Right atrium auricular region (tissue), 2 donors: ENCODE data around the gene SP9. TPM values are rescaled to one million over a fixed set of nuclear protein-coding genes. Genes with fewer than 3 reads are reported as not detected.

Experiments used
- DNase-seq: peaks from one replicate; pipeline ENCODE4 v3.0.0-alpha.2; 2019; ENCODE audit warnings: low spot score
- H3K27ac ChIP-seq, 2 donors: fragments of 200-600 bp; sonication (generic); 1 replicate in 1 of 2; 2 replicates in 1 of 2; pipeline ENCODE4 v1.5.1; 2016 to 2019
- H3K27me3 ChIP-seq, 2 donors: fragments of 200-600 bp; sonication (generic); one replicate each; pipeline versions ENCODE4 v1.5.1 to v1.6.0; 2017 to 2019
- H3K36me3 ChIP-seq: fragments of 200-600 bp; sonication (generic); one replicate; pipeline ENCODE4 v1.5.1; 2016
- H3K4me1 ChIP-seq, 2 donors: fragments of 200-600 bp; sonication (generic); one replicate each; pipeline versions ENCODE4 v1.5.1 to v1.6.0; 2017 to 2019
- H3K4me3 ChIP-seq, 2 donors: fragments of 200-600 bp; sonication (generic); 1 replicate in 1 of 2; 2 replicates in 1 of 2; pipeline ENCODE4 v1.5.1; 2017 to 2019; ENCODE audit warnings: mild to moderate bottlenecking in 1 of 2, moderate library complexity in 1 of 2
- H3K9me3 ChIP-seq, 2 donors: fragments of 200-600 bp; sonication (generic); one replicate each; pipeline ENCODE4 v1.5.1; 2019
- total RNA-seq, 2 donors: library from RNA; depleted of rRNA; stranded (reverse); fragments of >200 nt; gene quantifications; one replicate each; pipeline ENCODE4 v1.1.0, GENCODE V29; 2016
- TF ChIP-seq, protein P1 (sequence below), 2 donors: fragments of 200-600 bp; sonication (generic); IDR thresholded peaks; one replicate each; pipeline ENCODE4 v1.5.1; 2019; ENCODE audit warnings: antibody characterized with exemption in 2 of 2

Gene SP9
- total RNA-seq, 2 donors from 2014 or later, result not detected

DNA sequence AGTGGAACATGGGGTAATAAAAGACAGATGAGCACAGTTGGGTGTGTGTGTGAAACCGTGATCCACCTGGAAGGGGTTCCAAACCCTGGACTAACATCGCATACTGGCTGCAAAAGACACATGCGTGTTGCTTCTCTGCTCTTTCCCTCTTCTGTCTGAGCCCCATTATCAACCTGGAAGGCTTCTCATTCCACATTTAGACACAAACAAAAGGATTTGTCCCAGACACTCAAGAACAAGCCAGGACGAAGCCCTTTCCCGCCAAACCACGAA is 7.0 kb upstream of the SP9 start:
- Histone ChIP-seq H3K4me3 (no peak overlapping the region), H3K27ac (no peak overlapping the region)

DNA sequence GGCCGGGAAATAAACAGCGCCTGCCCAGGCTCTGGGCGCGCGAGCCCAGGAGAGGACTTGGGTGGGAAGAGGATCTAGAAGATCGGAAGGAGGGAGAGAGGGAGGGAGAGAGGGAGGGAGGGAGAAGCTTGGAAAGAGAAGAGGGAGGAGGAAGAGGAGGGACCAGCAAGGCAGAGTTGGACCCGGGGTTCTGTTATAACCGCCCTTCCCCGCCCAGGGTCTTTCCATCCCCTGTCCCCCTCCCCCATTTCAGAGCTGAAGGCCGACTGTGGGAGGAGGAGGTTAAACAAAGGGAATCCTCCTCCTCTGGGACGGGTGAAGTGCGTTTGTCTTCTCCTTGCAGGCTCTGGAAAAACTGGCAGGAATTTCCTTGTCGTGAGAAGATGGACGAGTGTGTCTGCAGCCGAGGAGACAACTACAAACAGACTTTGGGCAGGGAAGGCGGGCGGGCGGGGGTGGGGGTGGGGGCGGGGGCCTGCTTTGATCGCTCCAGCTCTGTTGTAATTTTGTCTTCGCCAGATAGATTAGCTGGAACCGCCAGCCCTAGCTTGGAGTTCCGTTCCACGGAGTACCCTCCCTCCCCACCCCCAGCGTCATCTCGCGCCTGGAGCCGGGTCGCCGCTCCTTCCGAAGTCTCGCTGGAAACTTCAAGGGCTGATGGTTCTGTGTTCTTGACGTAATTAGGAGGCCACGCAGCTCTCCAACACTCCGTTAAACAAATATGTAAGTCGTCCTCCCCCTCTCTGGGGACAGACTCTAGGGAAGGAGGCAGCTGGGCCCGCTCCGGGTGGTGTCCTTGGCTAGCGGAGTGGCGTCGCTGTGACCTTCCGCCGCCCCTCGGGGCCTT is 6.4 kb upstream of the SP9 start:
- no peaks in the 10 kb centered on the region for H3K9me3 ChIP-seq
- peaks cover 57 to 70% of the 10 kb centered on the region in 2 donors for H3K27me3 ChIP-seq
- no peak for DNase-seq
- no peak overlapping the region for H3K4me3 ChIP-seq
- H3K27ac ChIP-seq, result no peak overlapping the region
- H3K4me1 ChIP-seq, result peaks cover 0 to 31% of the 10 kb centered on the region in 2 donors
- TF ChIP-seq, protein P1, sequence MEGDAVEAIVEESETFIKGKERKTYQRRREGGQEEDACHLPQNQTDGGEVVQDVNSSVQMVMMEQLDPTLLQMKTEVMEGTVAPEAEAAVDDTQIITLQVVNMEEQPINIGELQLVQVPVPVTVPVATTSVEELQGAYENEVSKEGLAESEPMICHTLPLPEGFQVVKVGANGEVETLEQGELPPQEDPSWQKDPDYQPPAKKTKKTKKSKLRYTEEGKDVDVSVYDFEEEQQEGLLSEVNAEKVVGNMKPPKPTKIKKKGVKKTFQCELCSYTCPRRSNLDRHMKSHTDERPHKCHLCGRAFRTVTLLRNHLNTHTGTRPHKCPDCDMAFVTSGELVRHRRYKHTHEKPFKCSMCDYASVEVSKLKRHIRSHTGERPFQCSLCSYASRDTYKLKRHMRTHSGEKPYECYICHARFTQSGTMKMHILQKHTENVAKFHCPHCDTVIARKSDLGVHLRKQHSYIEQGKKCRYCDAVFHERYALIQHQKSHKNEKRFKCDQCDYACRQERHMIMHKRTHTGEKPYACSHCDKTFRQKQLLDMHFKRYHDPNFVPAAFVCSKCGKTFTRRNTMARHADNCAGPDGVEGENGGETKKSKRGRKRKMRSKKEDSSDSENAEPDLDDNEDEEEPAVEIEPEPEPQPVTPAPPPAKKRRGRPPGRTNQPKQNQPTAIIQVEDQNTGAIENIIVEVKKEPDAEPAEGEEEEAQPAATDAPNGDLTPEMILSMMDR (IDR thresholded peaks at IDR 0.05), result no peak
- H3K36me3 ChIP-seq, result no peaks in the 10 kb centered on the region

More for the DNA sequence above, 7.0 kb upstream of the SP9 start:
- Histone ChIP-seq H3K36me3 (no peaks in the 10 kb centered on the region), H3K9me3 (no peaks in the 10 kb centered on the region), H3K27me3 (peaks cover 53 to 65% of the 10 kb centered on the region in 2 donors), H3K4me1 (peaks cover 0 to 29% of the 10 kb centered on the region in 2 donors)
- no peak for DNase-seq
- TF ChIP-seq, protein P1 (IDR thresholded peaks at IDR 0.05), result no peak

DNA sequence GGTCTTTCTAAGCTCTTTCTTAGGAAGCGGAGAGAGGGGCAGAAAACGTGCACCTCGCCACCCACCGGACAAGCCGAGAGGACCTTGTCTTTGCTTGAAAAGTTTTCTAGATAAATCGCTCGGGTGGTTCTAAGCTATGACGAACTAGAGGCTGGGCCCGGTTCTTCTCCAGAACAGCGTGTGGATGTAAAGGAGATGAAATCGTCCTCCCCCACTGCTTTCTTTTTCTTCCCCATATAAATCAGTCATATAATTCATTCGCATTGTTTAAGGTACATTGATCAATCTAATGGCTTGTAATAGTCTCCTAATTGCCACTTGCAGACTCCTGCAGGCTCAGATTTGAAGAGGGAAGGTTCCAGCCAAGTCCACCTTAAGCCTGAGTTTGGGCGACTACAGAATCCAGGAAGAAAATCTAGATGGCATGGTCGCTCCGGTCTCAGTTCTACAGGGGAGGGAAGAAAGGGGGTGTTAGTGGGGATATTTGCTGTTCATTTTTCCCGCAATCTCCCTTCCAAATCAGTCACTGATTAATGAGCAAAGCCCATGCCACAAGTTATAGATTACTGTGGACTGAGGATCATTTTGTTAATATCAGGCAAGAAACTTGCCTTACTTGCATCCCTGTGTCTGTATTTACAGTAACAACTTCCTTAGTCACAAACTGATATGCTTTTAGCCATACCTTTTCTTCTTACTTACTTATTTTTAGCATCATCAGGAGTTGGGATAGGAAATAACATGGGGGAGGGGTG is 5.6 kb upstream of the SP9 start:
- no peak overlapping the region for H3K4me3 ChIP-seq
- H3K4me1 ChIP-seq, result peaks cover 0 to 39% of the 10 kb centered on the region in 2 donors
- H3K36me3 ChIP-seq, result no peaks in the 10 kb centered on the region
- no peak for DNase-seq
- peaks cover 64 to 78% of the 10 kb centered on the region in 2 donors for H3K27me3 ChIP-seq
- TF ChIP-seq, protein P1 (IDR thresholded peaks at IDR 0.05), result no peak
- no peaks in the 10 kb centered on the region for H3K9me3 ChIP-seq
- H3K27ac ChIP-seq, result no peak overlapping the region

DNA sequence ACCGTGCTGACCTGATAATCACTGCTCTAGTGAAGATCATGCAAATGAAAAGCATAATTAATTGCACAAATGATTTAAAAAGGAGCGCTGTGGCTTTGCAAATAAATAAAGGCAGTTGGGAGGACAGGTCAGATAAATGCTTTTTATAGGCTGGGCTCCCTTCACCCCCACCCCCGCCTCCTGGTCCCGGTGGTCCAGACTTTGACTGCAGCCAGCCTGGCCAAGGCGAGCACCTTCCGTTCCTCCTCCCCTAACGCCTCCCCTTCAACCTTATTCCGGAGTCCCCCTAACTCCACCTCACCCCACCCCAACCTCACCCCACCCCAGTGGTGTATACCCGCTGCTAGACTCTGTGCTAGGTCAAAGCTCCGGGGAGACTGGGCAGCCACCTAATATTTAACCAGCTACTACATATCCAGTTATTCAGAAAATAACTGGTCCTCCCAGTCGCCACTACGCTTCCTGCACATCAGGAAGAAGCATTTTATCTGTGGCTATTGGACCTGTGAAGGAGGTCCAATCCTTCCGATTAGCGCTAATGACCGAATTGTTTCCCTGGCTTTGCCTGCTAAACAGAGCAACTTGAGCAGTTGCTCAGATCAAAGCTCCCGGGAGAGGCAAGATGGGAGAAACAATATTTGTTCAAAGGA is 3.7 kb upstream of the SP9 start:
- Histone ChIP-seq H3K27me3 (peaks cover 83 to 97% of the 10 kb centered on the region in 2 donors), H3K36me3 (no peaks in the 10 kb centered on the region), H3K4me3 (no peak overlapping the region), H3K27ac (no peak overlapping the region), H3K4me1 (peaks cover 0 to 54% of the 10 kb centered on the region in 2 donors), H3K9me3 (no peaks in the 10 kb centered on the region)
- no peak for DNase-seq
- TF ChIP-seq, protein P1 (IDR thresholded peaks at IDR 0.05), result no peak

DNA sequence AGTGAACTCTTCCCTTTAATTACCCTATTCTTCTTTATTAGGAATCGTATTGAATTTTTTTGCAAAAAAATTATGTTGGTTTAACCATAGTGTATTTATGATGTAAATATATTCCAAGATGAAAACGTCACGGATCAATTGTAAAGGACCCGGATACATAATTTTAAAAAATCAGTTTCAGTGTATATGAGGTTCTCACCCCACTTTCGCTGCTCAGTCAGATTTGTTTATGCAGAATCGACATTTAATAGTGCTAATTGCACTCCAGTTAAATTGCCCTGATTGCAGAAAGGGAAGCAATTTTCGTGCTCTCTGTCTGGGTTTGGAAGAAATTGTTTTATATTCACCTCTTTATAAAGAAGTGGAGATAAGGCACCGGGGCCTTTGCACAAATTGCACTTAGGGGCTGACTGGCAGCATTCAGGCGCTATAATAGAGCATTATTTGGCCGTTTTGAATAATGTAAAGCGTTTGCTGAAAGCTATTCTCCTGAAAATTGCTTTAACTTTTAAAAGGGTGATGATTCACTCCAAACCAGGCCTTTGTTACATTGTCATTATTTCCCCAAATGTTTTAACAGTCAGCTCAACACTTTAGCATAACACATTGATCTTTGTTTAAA is 3.0 kb upstream of the SP9 start:
- TF ChIP-seq, protein P1 (IDR thresholded peaks at IDR 0.05), result no peak
- H3K27ac ChIP-seq, result no peak overlapping the region
- H3K4me3 ChIP-seq, result no peak overlapping the region
- DNase-seq, result no peak
- peaks cover 87 to 98% of the 10 kb centered on the region in 2 donors for H3K27me3 ChIP-seq
- H3K9me3 ChIP-seq, result no peaks in the 10 kb centered on the region
- no peaks in the 10 kb centered on the region for H3K36me3 ChIP-seq
- H3K4me1 ChIP-seq, result peaks cover 0 to 54% of the 10 kb centered on the region in 2 donors
